Measurements from ENCODE around the gene ZDHHC24.

DNA sequence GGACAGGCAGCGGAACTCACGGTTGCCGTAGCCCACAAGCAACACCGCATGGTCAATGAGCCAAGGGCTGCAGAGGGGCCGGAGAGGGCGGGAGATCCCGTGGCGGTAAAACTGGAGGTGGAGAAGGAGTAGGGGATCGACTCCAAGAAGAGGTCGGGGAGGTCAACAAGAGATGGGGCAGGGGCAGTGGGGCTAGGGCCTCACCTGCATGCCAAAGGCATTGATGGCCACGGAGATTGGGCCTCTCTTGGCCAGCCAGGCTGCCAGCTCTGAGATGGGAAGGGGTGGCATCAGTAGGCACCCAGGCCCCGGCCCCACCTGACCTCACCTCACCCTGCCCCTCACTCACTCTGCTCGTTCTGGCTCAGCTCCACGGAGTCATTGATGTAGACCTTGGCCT is 18.7 kb upstream of the ZDHHC24 start:
- TF ChIP-seq, protein P1, sequence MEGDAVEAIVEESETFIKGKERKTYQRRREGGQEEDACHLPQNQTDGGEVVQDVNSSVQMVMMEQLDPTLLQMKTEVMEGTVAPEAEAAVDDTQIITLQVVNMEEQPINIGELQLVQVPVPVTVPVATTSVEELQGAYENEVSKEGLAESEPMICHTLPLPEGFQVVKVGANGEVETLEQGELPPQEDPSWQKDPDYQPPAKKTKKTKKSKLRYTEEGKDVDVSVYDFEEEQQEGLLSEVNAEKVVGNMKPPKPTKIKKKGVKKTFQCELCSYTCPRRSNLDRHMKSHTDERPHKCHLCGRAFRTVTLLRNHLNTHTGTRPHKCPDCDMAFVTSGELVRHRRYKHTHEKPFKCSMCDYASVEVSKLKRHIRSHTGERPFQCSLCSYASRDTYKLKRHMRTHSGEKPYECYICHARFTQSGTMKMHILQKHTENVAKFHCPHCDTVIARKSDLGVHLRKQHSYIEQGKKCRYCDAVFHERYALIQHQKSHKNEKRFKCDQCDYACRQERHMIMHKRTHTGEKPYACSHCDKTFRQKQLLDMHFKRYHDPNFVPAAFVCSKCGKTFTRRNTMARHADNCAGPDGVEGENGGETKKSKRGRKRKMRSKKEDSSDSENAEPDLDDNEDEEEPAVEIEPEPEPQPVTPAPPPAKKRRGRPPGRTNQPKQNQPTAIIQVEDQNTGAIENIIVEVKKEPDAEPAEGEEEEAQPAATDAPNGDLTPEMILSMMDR (IDR thresholded peaks at IDR 0.05), result no peak
- no peak for TF ChIP-seq POLR2A (IDR thresholded peaks at IDR 0.05)
